GM23338 (cell line): ENCODE results near the gene TPBG. TPM values are rescaled to one million over a fixed set of nuclear protein-coding genes. Genes with fewer than 3 reads are reported as not detected.

Experiments used
- ATAC-seq: fragments of 200-7000 bp; cut with Tn5 transposase; 3 replicates; pipeline ENCODE4 v1.9.1; 2020
- DNase-seq: peaks from one replicate; pipeline ENCODE4 v3.0.0-alpha.2; 2015; ENCODE audit warnings: low spot score
- H2AFZ ChIP-seq: fragments of 200-600 bp; sonication (generic); 2 replicates; pipeline ENCODE4 v1.8.0; 2016; ENCODE audit warnings: antibody characterized with exemption, mild to moderate bottlenecking, moderate library complexity
- H3F3A ChIP-seq: fragments of 200-600 bp; sonication (generic); replicated peaks from 2 replicates; pipeline ENCODE4 v1.8.0; 2017; ENCODE audit warnings: antibody characterized with exemption, mixed run types, low read depth
- H3K27ac ChIP-seq: fragments of 200-600 bp; sonication (generic); 2 replicates; pipeline ENCODE4 v1.6.1; 2016; ENCODE audit warnings: low read depth
- H3K27me3 ChIP-seq: fragments of 200-600 bp; sonication (generic); 2 replicates; pipeline ENCODE4 v1.8.0; 2016; ENCODE audit warnings: mild to moderate bottlenecking, mixed run types, moderate library complexity; ENCODE audit not compliant: insufficient read depth
- H3K36me3 ChIP-seq: fragments of 200-600 bp; sonication (generic); 2 replicates; pipeline ENCODE4 v1.8.0; 2016; ENCODE audit warnings: mild to moderate bottlenecking; ENCODE audit not compliant: insufficient read depth
- H3K4me1 ChIP-seq: fragments of 200-600 bp; sonication (generic); 2 replicates; pipeline ENCODE4 v1.8.0; 2016; ENCODE audit warnings: mild to moderate bottlenecking, moderate library complexity; ENCODE audit not compliant: insufficient read depth
- H3K4me2 ChIP-seq: fragments of 200-600 bp; sonication (generic); 2 replicates; pipeline ENCODE4 v1.7.1; 2017; ENCODE audit warnings: mixed run types
- H3K4me3 ChIP-seq: fragments of 200-600 bp; sonication (generic); 2 replicates; pipeline ENCODE4 v1.6.1; 2016; ENCODE audit warnings: mixed run types
- H3K79me2 ChIP-seq: fragments of 200-600 bp; sonication (generic); replicated peaks from 2 replicates; pipeline ENCODE4 v1.8.0; 2017; ENCODE audit warnings: mild to moderate bottlenecking; ENCODE audit not compliant: insufficient read depth
- H3K9me2 ChIP-seq: fragments of 200-600 bp; sonication (generic); 2 replicates; pipeline ENCODE4 v1.8.0; 2017; ENCODE audit not compliant: insufficient read depth
- H4K20me1 ChIP-seq: fragments of 200-600 bp; sonication (generic); replicated peaks from 2 replicates; pipeline ENCODE4 v1.8.0; 2017; ENCODE audit warnings: mild to moderate bottlenecking; ENCODE audit not compliant: insufficient read depth
- H3K27ac Mint-ChIP-seq: 2 replicates; pipeline ENCODE4 v1.8.0; 2020; ENCODE audit warnings: inconsistent platforms, mild to moderate bottlenecking, moderate library complexity, mixed read lengths
- H3K27me3 Mint-ChIP-seq: 3 replicates; pipeline ENCODE4 v1.8.0; 2022; ENCODE audit warnings: low read depth, mild to moderate bottlenecking, moderate library complexity, mixed read lengths, inconsistent platforms; ENCODE audit not compliant: insufficient read depth, poor library complexity
- H3K36me3 Mint-ChIP-seq: 3 replicates; pipeline ENCODE4 v1.8.0; 2021; ENCODE audit warnings: low read depth, mild to moderate bottlenecking, inconsistent platforms, moderate library complexity, mixed read lengths
- H3K4me1 Mint-ChIP-seq: 3 replicates; pipeline ENCODE4 v1.8.0; 2020; ENCODE audit warnings: mild to moderate bottlenecking, inconsistent platforms, mixed read lengths
- H3K4me3 Mint-ChIP-seq: 3 replicates; pipeline ENCODE4 v1.8.0; 2021; ENCODE audit warnings: moderate library complexity, mild to moderate bottlenecking, inconsistent platforms, mixed read lengths
- H3K9me3 Mint-ChIP-seq: 3 replicates; pipeline ENCODE4 v1.8.0; 2020; ENCODE audit warnings: moderate library complexity, mild to moderate bottlenecking, inconsistent platforms, mixed read lengths
- ETS1 ChIP-seq: IDR thresholded peaks from 2 replicates; pipeline ENCODE4 v1.6.1; 2016; ENCODE audit warnings: antibody characterized with exemption
- REST ChIP-seq: IDR thresholded peaks from one replicate; pipeline ENCODE4 v1.6.1; 2018; ENCODE audit warnings: antibody characterized with exemption; ENCODE audit not compliant: unreplicated experiment
- ZNF114 ChIP-seq: fragments of 250-450 bp; sonication (Bioruptor Pico); IDR thresholded peaks from 2 replicates; pipeline ENCODE4 v1.5.0; 2020; ENCODE audit warnings: mild to moderate bottlenecking, moderate library complexity
- ZNF331 ChIP-seq: fragments of 250-450 bp; sonication (Bioruptor Pico); IDR thresholded peaks from 2 replicates; pipeline ENCODE4 v1.5.0; 2020; ENCODE audit warnings: low read depth, mild to moderate bottlenecking, moderate library complexity
- polyA plus RNA-seq: library from polyadenylated mRNA; unstranded; fragments of >200 nt; fragmentation: Nextera tagmentation; extraction: Ambion mirVana; gene quantifications from 2 replicates; pipeline ENCODE4 v1.2.1, GENCODE V29; 2016
- total RNA-seq: library from RNA; depleted of rRNA; stranded (reverse); fragments of >200 nt; shearing (Covaris generic); gene quantifications from 2 replicates; pipeline ENCODE4 v1.2.3, GENCODE V29; 2014

TPBG gene
- total and polyA plus RNA-seq, 2 experiments from 2014 or later, result 22.1 to 33.0 TPM

- peak overlapping the region; percentile 93 for H3K4me3 Mint-ChIP-seq
- peak overlapping the region; percentile 90 for H3K27ac ChIP-seq
- ATAC-seq (peak; percentile 65), DNase-seq (peak; percentile 79)
- H3K79me2 ChIP-seq, result peaks cover 22% of the 10 kb centered on the region
- H3K4me1 Mint-ChIP-seq, result peaks cover 22% of the 10 kb centered on the region
- H3K36me3 ChIP-seq, result peaks cover 4% of the 10 kb centered on the region; the same call in 1 of the 2 replicates
- H3K36me3 Mint-ChIP-seq, result peaks cover 13% of the 10 kb centered on the region
- no peaks in the 10 kb centered on the region for H3K9me2 ChIP-seq
- peaks cover 10% of the 10 kb centered on the region for H3K27me3 Mint-ChIP-seq
- H3K4me3 ChIP-seq, result peak overlapping the region; percentile 86
- H4K20me1 ChIP-seq, result no peaks in the 10 kb centered on the region; the same call in 1 of the 2 replicates
- H2AFZ ChIP-seq, result peak overlapping the region; percentile 96
- no peaks in the 10 kb centered on the region for H3K27me3 ChIP-seq
- no peaks in the 10 kb centered on the region; the same call in 2 of the 3 replicates for H3K9me3 Mint-ChIP-seq
- peaks cover 4% of the 10 kb centered on the region; the same call in 1 of the 2 replicates for H3F3A ChIP-seq
- H3K4me2 ChIP-seq, result peak overlapping the region; percentile 91
- TF ChIP-seq ZNF331, result no peak
- peaks cover 31% of the 10 kb centered on the region for H3K4me1 ChIP-seq
- H3K27ac Mint-ChIP-seq, result peak overlapping the region; percentile 92
These were observed 734 bp downstream of the TPBG start for GRCh38 chr6:82364087-82365015.

- Histone ChIP-seq H3K79me2 (peaks cover 22% of the 10 kb centered on the region), H3K27ac (no peak overlapping the region), H3K9me2 (no peaks in the 10 kb centered on the region), H4K20me1 (no peaks in the 10 kb centered on the region; the same call in 1 of the 2 replicates), H3K36me3 (peaks cover 4% of the 10 kb centered on the region; the same call in 1 of the 2 replicates), H3F3A (peaks cover 4% of the 10 kb centered on the region; the same call in 1 of the 2 replicates), H3K4me1 (peaks cover 34% of the 10 kb centered on the region), H2AFZ (peak overlapping the region; percentile 45; the same call in 1 of the 2 replicates), H3K27me3 (no peaks in the 10 kb centered on the region), H3K4me3 (peak overlapping the region; percentile 86), H3K4me2 (peak overlapping the region; percentile 91)
- peaks cover 13% of the 10 kb centered on the region for H3K36me3 Mint-ChIP-seq
- H3K4me3 Mint-ChIP-seq, result peak overlapping the region; percentile 93
- H3K27me3 Mint-ChIP-seq, result peaks cover 10% of the 10 kb centered on the region
- TF ChIP-seq ZNF114 (no peak), ETS1 (peak; percentile 25; the same call in 1 of the 2 replicates), REST (peak; percentile 50)
- ATAC-seq (peak; percentile 40), DNase-seq (peak; percentile 75)
- H3K4me1 Mint-ChIP-seq, result peaks cover 22% of the 10 kb centered on the region
- H3K27ac Mint-ChIP-seq, result no peak overlapping the region; the same call in 1 of the 2 replicates
- no peaks in the 10 kb centered on the region; the same call in 2 of the 3 replicates for H3K9me3 Mint-ChIP-seq
These were observed 1.6 kb downstream of the TPBG start for GRCh38 chr6:82365016-82365795.
